ENCODE measurements around the gene RILP.
A peak's percentile ranks its signal among the peaks of the same experiment; 100 is the strongest.
"Not testable (repeated sequence)": the region's sequence is repeated elsewhere in the genome, so short reads cannot be mapped to it uniquely, and the experiment has no call there.

The RILP gene, protein sequence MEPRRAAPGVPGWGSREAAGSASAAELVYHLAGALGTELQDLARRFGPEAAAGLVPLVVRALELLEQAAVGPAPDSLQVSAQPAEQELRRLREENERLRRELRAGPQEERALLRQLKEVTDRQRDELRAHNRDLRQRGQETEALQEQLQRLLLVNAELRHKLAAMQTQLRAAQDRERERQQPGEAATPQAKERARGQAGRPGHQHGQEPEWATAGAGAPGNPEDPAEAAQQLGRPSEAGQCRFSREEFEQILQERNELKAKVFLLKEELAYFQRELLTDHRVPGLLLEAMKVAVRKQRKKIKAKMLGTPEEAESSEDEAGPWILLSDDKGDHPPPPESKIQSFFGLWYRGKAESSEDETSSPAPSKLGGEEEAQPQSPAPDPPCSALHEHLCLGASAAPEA

GRCh38 chr17:1649844-1650501 is at the start of gene RILP:
Gene RILP (minus strand): TSS chr17:1649866. CDS start chr17:1649804, 62 bp downstream.
- DNase-seq (ENCODE audit: low spot score), result peak; percentile 41

DNA sequence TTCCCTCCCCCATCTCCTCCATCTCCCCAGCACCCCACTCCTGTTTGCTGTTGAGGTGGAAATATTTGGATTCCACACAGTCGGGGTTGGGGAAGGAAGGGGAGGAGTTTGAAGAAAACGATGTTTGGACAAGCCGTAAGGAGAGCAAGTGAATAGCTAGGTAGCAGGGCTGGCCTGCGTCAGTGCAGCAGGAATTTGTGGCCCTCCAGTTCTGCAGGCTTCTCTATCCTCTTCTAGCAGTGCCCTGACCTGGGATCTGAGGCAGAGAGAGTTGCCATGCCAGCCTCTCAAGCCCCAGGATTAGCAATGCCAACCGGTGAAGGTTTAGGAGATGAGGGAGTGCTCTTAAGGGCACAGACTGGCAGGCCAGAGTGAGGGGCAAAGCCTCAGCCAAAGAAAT is 48.0 kb upstream of the RILP start:
- no peak for DNase-seq (ENCODE audit: low spot score)

GRCh38 chr17:1695365-1695764 is 45.7 kb upstream of the RILP start:
- no peak for DNase-seq (ENCODE audit: low spot score)

DNA sequence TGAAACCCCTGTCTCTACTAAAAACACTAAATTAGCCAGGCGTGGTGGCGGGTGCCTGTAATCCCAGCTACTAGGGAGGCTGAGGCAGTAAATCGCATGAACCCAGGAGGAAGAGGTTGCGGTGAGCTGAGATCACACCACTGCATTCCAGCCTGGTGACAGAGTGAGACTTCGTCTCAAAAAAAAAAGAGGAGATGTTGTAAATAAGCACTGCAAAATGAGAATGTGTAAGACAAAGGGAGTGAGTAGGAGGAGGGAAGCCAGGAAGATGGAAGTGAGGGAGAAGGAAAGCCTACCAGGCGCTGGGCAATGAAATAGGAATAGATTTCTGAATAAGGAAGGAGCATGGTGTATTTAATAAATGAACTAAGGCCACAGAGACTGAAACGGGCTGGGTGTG is 43.7 kb upstream of the RILP start:
- DNase-seq (ENCODE audit: low spot score), result no peak

- DNase-seq (ENCODE audit: low spot score), result no peak
Observed at GRCh38 chr17:1690544-1691221, 41.0 kb upstream of the RILP start.

GRCh38 chr17:1688405-1688804 is 38.7 kb upstream of the RILP start:
- not testable (repeated sequence) for DNase-seq (ENCODE audit: low spot score)

- no peak for DNase-seq (ENCODE audit: low spot score)
Observed at GRCh38 chr17:1686086-1686485, 36.4 kb upstream of the RILP start.

GRCh38 chr17:1684378-1685189 is 34.9 kb upstream of the RILP start, which contains the start of gene PRPF8:
Gene PRPF8 (minus strand): TSS chr17:1684867. CDS start chr17:1684571, 296 bp downstream.
- DNase-seq (ENCODE audit: low spot score), result peak; percentile 99

- DNase-seq (ENCODE audit: low spot score), result no peak
Observed at GRCh38 chr17:1683459-1683858, 33.8 kb upstream of the RILP start.

DNA sequence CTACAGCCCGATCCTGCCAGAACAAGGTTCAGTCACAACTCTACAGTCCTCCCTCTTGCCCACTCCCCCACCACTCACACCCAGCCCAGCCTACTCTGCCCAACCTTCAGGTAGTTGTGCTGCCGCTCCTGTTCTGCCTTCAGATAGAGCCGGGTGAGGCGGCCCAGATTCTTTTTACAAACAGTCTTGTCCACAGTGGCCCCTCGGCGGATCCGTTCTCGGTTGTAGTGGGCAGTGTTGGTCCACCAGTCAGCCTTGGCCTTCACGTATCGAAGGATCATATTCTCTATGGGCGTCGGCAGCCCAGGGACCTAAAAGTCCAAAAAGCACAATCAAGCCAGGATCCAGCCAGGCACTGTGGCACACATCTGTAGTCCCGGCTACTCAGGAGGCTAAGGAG is 26.7 kb upstream of the RILP start:
- DNase-seq (ENCODE audit: low spot score), result no peak

DNA sequence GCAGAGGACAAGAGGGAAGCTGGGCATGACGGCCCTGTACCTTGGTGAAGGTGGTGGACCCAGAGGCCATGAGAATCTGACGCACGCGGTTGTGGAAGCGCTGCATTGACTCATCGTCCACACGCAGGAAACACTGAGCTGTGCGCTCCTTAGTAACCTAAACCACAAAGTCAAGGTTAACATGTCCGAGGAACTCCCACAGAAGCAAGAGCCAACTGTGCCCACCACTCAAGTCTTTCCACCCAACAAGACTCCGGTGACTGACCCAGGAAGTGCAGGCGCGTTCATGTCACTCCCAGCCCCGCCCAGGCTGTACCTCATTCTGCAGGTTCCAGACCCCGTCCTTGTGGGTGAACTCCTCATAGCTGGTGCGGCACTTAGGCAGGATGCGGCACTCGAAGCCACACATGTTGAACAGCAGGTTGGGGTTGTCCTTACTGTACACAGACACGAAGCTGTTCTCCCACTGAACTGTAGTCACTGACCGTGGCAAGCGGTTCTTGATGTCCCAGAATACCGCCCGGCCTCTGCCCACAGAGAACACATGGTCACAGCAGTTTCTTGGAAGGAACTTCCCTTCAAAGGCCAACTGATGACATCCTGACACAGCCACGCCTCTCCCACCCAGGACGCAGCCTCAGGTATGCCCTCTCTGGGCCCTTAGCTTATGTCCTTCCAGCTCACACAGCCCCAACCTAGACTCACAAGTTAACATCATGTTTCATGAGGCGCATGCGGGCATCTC is 23.5 kb upstream of the RILP start:
- no peak for DNase-seq (ENCODE audit: low spot score)

- DNase-seq (ENCODE audit: low spot score), result not testable (repeated sequence)
Observed at GRCh38 chr17:1663934-1664333, 14.3 kb upstream of the RILP start.

GRCh38 chr17:1661045-1661444 is 11.4 kb upstream of the RILP start:
- no peak for DNase-seq (ENCODE audit: low spot score)

DNA sequence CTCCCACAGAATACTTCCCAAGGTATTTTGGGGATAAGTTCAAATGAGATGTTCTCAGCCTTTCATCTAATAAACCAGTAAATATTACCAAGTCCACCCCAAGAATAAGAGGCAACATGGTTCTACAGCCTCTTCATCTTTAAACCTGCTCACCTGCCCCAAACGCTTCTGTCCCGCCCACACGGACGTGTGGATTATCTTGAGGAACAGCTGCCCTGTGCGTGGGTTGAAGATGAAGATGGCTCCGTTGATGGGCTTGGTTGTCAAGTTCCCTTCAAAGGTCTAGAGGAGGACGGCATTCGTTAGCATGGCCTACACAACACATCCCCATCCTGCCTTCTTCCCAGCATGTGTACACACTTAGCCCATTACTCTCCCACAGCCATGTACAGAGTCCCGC is 8.4 kb upstream of the RILP start:
- no peak for DNase-seq (ENCODE audit: low spot score)

DNA sequence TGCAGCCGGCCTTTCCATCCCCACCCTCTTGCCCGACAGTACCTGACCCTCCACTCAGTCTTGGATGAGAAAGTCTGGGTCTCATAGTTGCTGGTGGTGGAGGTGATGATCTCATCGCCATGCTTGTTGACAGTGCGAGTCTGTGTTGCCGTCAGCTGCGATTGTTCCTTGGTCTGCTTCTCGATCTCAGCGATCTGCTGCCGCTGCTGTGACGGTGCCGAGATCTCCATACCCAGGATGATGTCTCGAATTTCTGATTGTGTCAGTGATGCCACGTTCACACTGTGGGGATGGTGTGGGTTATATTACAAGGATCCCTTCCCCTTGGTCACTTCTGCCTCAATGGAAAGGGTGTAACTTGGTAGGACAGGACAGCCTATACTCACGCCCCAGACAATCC is 4.1 kb upstream of the RILP start:
- DNase-seq (ENCODE audit: low spot score), result no peak

DNA sequence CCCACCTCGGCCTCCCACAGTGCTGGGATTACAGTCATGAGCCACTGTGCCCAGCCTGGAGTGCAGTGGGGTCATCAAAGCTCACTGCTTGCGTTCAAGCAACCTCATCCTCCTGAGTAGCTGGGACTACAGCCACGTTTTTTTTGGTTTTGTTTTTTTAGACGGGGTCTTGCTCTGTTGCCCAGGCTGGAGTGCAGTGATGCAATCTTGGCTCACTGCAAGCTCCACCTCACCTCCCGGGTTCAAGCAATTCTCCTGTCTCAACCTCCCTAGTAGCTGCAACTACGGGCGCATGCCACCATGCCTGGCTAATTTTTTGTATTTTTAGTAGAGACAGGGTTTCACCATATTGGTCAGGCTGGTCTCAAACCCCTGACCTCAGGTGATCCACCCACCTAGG is 3.1 kb upstream of the RILP start:
- not testable (repeated sequence) for DNase-seq (ENCODE audit: low spot score)

GRCh38 chr17:1651559-1651844 is 1.8 kb upstream of the RILP start:
- DNase-seq (ENCODE audit: low spot score), result no peak

GRCh38 chr17:1650731-1651558 is 1.3 kb upstream of the RILP start:
- no peak for DNase-seq (ENCODE audit: low spot score)

- peak; percentile 96 for DNase-seq (ENCODE audit: low spot score)
Observed at GRCh38 chr17:1648963-1649843, 463 bp downstream of the RILP start.
